Loucy (cell line): ENCODE measurements around the gene POLR2L.

ENCODE experiments used
- EZH2phosphoT487 ChIP-seq: fragments of 200-600 bp; IDR thresholded peaks from 2 replicates; pipeline ENCODE4 v1.6.1; 2018; ENCODE audit warnings: antibody characterized with exemption, mild to moderate bottlenecking, moderate library complexity, borderline replicate concordance
- TF ChIP-seq, protein P1 (sequence below): fragments of 200-600 bp; sonication (generic); conservative IDR thresholded peaks from 2 replicates; pipeline ENCODE4 v1.5.1; 2014; ENCODE audit warnings: mild to moderate bottlenecking, antibody characterized with exemption, low read length

DNA sequence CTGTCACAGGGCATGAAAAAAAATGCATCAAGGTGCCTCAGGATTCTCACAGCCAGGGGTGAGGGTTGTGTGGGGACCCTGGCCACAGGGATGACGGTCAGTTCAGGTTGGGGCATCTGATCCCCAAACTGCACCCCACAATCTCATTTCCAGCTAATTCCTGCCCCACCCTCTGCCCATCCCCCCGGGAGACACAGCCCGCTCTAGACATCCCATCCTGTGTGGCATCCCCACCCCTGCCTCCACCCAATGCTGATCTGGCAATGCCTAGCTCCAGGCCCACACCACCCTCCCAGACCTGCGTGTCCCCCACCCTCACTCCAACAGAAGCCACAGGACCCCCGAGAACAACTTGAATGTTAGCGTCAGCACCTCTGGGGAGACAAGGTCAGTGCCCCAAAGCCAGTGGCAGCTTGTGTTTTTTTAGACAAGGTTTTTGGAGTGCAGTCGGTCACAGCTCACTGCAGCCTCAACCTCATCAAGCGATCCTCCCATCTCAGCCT lies 25.6 kb upstream of the POLR2L start:
- TF ChIP-seq, protein P1, sequence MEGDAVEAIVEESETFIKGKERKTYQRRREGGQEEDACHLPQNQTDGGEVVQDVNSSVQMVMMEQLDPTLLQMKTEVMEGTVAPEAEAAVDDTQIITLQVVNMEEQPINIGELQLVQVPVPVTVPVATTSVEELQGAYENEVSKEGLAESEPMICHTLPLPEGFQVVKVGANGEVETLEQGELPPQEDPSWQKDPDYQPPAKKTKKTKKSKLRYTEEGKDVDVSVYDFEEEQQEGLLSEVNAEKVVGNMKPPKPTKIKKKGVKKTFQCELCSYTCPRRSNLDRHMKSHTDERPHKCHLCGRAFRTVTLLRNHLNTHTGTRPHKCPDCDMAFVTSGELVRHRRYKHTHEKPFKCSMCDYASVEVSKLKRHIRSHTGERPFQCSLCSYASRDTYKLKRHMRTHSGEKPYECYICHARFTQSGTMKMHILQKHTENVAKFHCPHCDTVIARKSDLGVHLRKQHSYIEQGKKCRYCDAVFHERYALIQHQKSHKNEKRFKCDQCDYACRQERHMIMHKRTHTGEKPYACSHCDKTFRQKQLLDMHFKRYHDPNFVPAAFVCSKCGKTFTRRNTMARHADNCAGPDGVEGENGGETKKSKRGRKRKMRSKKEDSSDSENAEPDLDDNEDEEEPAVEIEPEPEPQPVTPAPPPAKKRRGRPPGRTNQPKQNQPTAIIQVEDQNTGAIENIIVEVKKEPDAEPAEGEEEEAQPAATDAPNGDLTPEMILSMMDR: no peak
- TF ChIP-seq EZH2phosphoT487: no peak
